HG03064 (cell line): Measurements from ENCODE around the gene SRSF3.
"Not testable (repeated sequence)": the region's sequence is repeated elsewhere in the genome, so short reads cannot be mapped to it uniquely, and the experiment has no call there.

Experiments used
- ATAC-seq: cut with Tn5 transposase; IDR thresholded peaks from one replicate; pipeline ENCODE4 v1.9.1; 2021; ENCODE audit warnings: low read depth; ENCODE audit not compliant: unreplicated experiment

SRSF3 gene

GRCh38 chr6:36572353-36573311 is 21.5 kb upstream of the SRSF3 start:
- not testable (repeated sequence) for ATAC-seq

GRCh38 chr6:36574679-36575078 is 19.5 kb upstream of the SRSF3 start:
- no peak for ATAC-seq

- no peak for ATAC-seq
Observed at GRCh38 chr6:36576578-36576977, 17.6 kb upstream of the SRSF3 start.

- no peak for ATAC-seq
Observed at GRCh38 chr6:36577301-36577700, 16.9 kb upstream of the SRSF3 start.

GRCh38 chr6:36578030-36578429 is 16.1 kb upstream of the SRSF3 start:
- no peak for ATAC-seq

GRCh38 chr6:36578431-36578830 is 15.7 kb upstream of the SRSF3 start:
- ATAC-seq, result no peak

GRCh38 chr6:36580184-36580526 is 14.0 kb upstream of the SRSF3 start:
- ATAC-seq, result no peak

- ATAC-seq, result no peak
Observed at GRCh38 chr6:36581716-36582115, 12.4 kb upstream of the SRSF3 start.

- ATAC-seq, result no peak
Observed at GRCh38 chr6:36586606-36587005, 7.6 kb upstream of the SRSF3 start.

- ATAC-seq, result not testable (repeated sequence)
Observed at GRCh38 chr6:36589025-36589400, 5.1 kb upstream of the SRSF3 start.

- ATAC-seq, result no peak
Observed at GRCh38 chr6:36590237-36590636, 3.9 kb upstream of the SRSF3 start.

- ATAC-seq, result no peak
Observed at GRCh38 chr6:36592221-36592655, 1.9 kb upstream of the SRSF3 start.

- ATAC-seq, result peak; percentile 20
Observed at GRCh38 chr6:36593569-36594028, 563 bp upstream of the SRSF3 start.

GRCh38 chr6:36594816-36595643 is 868 bp downstream of the SRSF3 start:
- ATAC-seq, result no peak

- ATAC-seq, result no peak
Observed at GRCh38 chr6:36596356-36596755, 2.2 kb downstream of the SRSF3 start.

- no peak for ATAC-seq
Observed at GRCh38 chr6:36597775-36598174, 3.6 kb downstream of the SRSF3 start.

- no peak for ATAC-seq
Observed at GRCh38 chr6:36598326-36598725, 4.2 kb downstream of the SRSF3 start.

GRCh38 chr6:36598739-36599318 is 4.7 kb downstream of the SRSF3 start:
- ATAC-seq, result no peak

- no peak for ATAC-seq
Observed at GRCh38 chr6:36599791-36600209, 5.6 kb downstream of the SRSF3 start.

- no peak for ATAC-seq
Observed at GRCh38 chr6:36600564-36601146, 6.5 kb downstream of the SRSF3 start.

GRCh38 chr6:36601818-36602217 is 7.7 kb downstream of the SRSF3 start:
- not testable (repeated sequence) for ATAC-seq
